ENCODE results near the gene FRG2. TPM values are rescaled to one million over a fixed set of nuclear protein-coding genes. Genes with fewer than 3 reads are reported as not detected.
"Not testable (repeated sequence)": the region's sequence is repeated elsewhere in the genome, so short reads cannot be mapped to it uniquely, and the experiment has no call there.

FRG2 gene
- total RNA-seq, 3 donors from 2014 or later: not detected

DNA sequence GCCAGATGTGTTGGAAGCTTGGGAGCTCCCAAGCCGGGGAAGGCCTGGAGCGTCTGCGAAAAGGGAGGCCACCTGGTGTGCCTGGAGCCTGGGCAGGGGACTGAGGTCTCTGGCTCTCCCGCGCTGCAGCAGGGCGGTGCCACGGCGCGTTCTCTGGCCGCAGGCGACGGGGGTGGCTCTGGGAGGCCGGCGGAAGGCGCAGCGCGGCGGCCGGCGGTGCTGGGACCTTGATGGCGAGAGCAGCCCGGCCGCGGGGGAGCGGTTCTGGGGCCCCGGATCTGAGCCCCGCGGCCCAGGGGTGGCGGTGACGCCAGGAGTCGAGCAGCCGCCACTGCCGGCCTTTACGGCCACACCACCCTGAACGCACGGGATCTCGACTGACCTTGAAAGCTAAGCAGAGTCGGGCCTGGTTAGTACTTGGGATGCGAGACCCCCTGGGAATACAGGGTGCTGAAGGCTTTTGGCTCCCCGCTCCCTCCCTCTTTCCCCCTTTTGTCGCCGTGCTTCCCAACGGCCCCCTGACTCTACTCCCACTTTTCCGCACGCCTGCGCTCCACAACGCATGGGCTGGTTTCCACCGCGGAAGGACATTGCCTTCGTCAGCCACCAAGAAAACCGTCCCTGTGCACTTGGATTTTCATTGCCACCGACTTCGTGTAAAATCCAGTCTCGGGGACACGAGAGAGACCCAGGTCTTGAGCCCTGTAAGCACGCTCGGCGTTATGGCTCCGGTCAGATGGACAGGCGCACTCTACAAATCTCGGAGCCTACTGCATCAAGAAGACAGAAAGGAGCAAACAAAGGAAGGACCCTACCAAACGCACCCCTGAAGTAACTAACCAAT is 9.5 kb downstream of the FRG2 start:
- intact Hi-C loops (cut with DNase I; ENCODE audit: low total_unique reads): no loop called here
- Histone ChIP-seq H3K4me3 (peak overlapping the region in 1 of 3 donors; percentile 31), H3K9me3 (no peaks in the 10 kb centered on the region), H3K4me1 (no peaks in the 10 kb centered on the region), H3K27ac (no peak overlapping the region), H3K27me3 (peaks cover 2 to 74% of the 10 kb centered on the region in 2 donors), H3K36me3 (no peaks in the 10 kb centered on the region)
- TF ChIP-seq POLR2A (IDR thresholded peaks at IDR 0.05): no peak
- no peak for DNase-seq (ENCODE audit: low spot score in 2 of 2)

- H3K27me3 ChIP-seq: peaks cover 2 to 76% of the 10 kb centered on the region in 2 donors
- H3K9me3 ChIP-seq: no peaks in the 10 kb centered on the region
- no peak for TF ChIP-seq POLR2A (IDR thresholded peaks at IDR 0.05)
- TF ChIP-seq, protein P1, sequence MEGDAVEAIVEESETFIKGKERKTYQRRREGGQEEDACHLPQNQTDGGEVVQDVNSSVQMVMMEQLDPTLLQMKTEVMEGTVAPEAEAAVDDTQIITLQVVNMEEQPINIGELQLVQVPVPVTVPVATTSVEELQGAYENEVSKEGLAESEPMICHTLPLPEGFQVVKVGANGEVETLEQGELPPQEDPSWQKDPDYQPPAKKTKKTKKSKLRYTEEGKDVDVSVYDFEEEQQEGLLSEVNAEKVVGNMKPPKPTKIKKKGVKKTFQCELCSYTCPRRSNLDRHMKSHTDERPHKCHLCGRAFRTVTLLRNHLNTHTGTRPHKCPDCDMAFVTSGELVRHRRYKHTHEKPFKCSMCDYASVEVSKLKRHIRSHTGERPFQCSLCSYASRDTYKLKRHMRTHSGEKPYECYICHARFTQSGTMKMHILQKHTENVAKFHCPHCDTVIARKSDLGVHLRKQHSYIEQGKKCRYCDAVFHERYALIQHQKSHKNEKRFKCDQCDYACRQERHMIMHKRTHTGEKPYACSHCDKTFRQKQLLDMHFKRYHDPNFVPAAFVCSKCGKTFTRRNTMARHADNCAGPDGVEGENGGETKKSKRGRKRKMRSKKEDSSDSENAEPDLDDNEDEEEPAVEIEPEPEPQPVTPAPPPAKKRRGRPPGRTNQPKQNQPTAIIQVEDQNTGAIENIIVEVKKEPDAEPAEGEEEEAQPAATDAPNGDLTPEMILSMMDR (IDR thresholded peaks at IDR 0.05): no peak
- no peak for TF ChIP-seq POLR2AphosphoS5 (IDR thresholded peaks at IDR 0.05)
- intact Hi-C loops (cut with DNase I; ENCODE audit: low total_unique reads): no loop called here
- H3K4me1 ChIP-seq: no peaks in the 10 kb centered on the region
- no peak for DNase-seq (ENCODE audit: low spot score in 2 of 2)
- no peak overlapping the region for H3K27ac ChIP-seq
- peak overlapping the region in 1 of 3 donors; percentile 31 for H3K4me3 ChIP-seq
- no peaks in the 10 kb centered on the region for H3K36me3 ChIP-seq
Observed at GRCh38 chr4:190016369-190017289, 10.4 kb downstream of the FRG2 start.

GRCh38 chr4:190015538-190016368 is 11.3 kb downstream of the FRG2 start:
- no peaks in the 10 kb centered on the region for H3K4me1 ChIP-seq
- peaks cover 2 to 71% of the 10 kb centered on the region in 2 donors for H3K27me3 ChIP-seq
- no peak overlapping the region for H3K27ac ChIP-seq
- H3K36me3 ChIP-seq: no peaks in the 10 kb centered on the region
- intact Hi-C loops (cut with DNase I; ENCODE audit: low total_unique reads): no loop called here
- TF ChIP-seq, protein P1 (IDR thresholded peaks at IDR 0.05): no peak
- no peak for DNase-seq (ENCODE audit: low spot score in 2 of 2)
- H3K4me3 ChIP-seq: peak overlapping the region in 1 of 3 donors; percentile 60
- no peaks in the 10 kb centered on the region for H3K9me3 ChIP-seq

GRCh38 chr4:190014771-190015537 is 12.1 kb downstream of the FRG2 start:
- H3K4me3 ChIP-seq: peak overlapping the region in 2 of 3 donors; percentile 20 to 60
- H3K36me3 ChIP-seq: no peaks in the 10 kb centered on the region
- no peaks in the 10 kb centered on the region for H3K9me3 ChIP-seq
- DNase-seq (ENCODE audit: low spot score in 2 of 2): no peak
- no peaks in the 10 kb centered on the region for H3K4me1 ChIP-seq
- peaks cover 2 to 63% of the 10 kb centered on the region in 2 donors for H3K27me3 ChIP-seq
- H3K27ac ChIP-seq: no peak overlapping the region
- TF ChIP-seq POLR2A (IDR thresholded peaks at IDR 0.05) (no peak), POLR2AphosphoS5 (IDR thresholded peaks at IDR 0.05) (no peak)
- TF ChIP-seq, protein P1 (IDR thresholded peaks at IDR 0.05): no peak
- intact Hi-C loops (cut with DNase I; ENCODE audit: low total_unique reads): no loop called here

DNA sequence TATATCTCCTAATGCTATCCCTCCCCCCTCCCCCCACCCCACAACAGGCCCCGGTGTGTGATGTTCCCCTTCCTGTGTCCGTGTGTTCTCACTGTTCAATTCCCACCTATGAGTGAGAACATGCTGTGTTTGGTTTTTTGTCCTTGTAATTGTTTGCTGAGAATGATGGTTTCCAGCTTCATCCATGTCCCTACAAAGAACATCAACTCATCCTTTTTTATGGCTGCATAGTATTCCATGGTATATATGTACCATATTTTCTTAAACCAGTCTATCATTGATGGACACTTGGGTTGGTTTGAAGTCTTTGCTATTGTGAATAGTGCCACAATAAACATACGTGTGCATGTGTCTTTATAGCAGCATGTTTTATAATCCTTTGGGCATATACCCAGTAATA is 37.1 kb downstream of the FRG2 start:
- intact Hi-C loops (cut with DNase I; ENCODE audit: low total_unique reads); H3K9me3 ChIP-seq; H3K27ac ChIP-seq; DNase-seq (ENCODE audit: low spot score in 2 of 2); H3K27me3 ChIP-seq; H3K4me1 ChIP-seq; H3K36me3 ChIP-seq; H3K4me3 ChIP-seq: not testable (repeated sequence)

Data from breast epithelium (tissue), 4 donors.